CD1c-positive myeloid dendritic cell (primary cell): ENCODE data around the gene ATG101.

ENCODE experiments used
- DNase-seq: peaks from one replicate; pipeline ENCODE4 v3.0.0-alpha.2; 2016; ENCODE audit errors: extremely low spot score

The ATG101 gene

GRCh38 chr12:52079576-52080402, 10.0 kb downstream of the ATG101 start, which contains the start of gene SMIM41:
Gene SMIM41, plus strand, starts transcription at chr12:52079704. Its CDS starts 76 bp downstream, at chr12:52079780.
- no peak for DNase-seq

GRCh38 chr12:52080403-52081251, 10.8 kb downstream of the ATG101 start:
- DNase-seq: no peak

GRCh38 chr12:52081263-52081733, 11.5 kb downstream of the ATG101 start:
- no peak for DNase-seq

GRCh38 chr12:52082026-52082668, 12.4 kb downstream of the ATG101 start:
- DNase-seq: no peak

GRCh38 chr12:52082669-52082987, 12.8 kb downstream of the ATG101 start:
- no peak for DNase-seq

- DNase-seq: peak; percentile 74
Measured at GRCh38 chr12:52082988-52083637, 13.3 kb downstream of the ATG101 start.

GRCh38 chr12:52083638-52083996, 13.8 kb downstream of the ATG101 start:
- DNase-seq: no peak

- DNase-seq: no peak
Measured at GRCh38 chr12:52084491-52085231, 14.9 kb downstream of the ATG101 start.

GRCh38 chr12:52085682-52086180, 16.0 kb downstream of the ATG101 start:
- no peak for DNase-seq

- no peak for DNase-seq
Measured at GRCh38 chr12:52086366-52086765, 16.6 kb downstream of the ATG101 start.

GRCh38 chr12:52086944-52087835, 17.4 kb downstream of the ATG101 start:
- DNase-seq: peak; percentile 17

GRCh38 chr12:52087961-52088820, 18.4 kb downstream of the ATG101 start:
- no peak for DNase-seq

GRCh38 chr12:52089491-52089890, 19.7 kb downstream of the ATG101 start:
- no peak for DNase-seq

GRCh38 chr12:52090291-52090690, 20.5 kb downstream of the ATG101 start:
- no peak for DNase-seq

GRCh38 chr12:52091061-52091460, 21.3 kb downstream of the ATG101 start:
- no peak for DNase-seq

- no peak for DNase-seq
Measured at GRCh38 chr12:52091869-52092268, 22.1 kb downstream of the ATG101 start.

GRCh38 chr12:52093346-52093745, 23.6 kb downstream of the ATG101 start:
- no peak for DNase-seq

GRCh38 chr12:52096332-52097044, 26.7 kb downstream of the ATG101 start:
- no peak for DNase-seq
